Chondrocyte (in vitro differentiated cells): Measurements from ENCODE around the gene SHLD2. TPM values are rescaled to one million over a fixed set of nuclear protein-coding genes. Genes with fewer than 3 reads are reported as not detected.

Source experiments
- DNase-seq: peaks from one replicate; pipeline ENCODE4 v3.0.0; 2021; ENCODE audit warnings: mixed read lengths, low spot score
- H3K27ac Mint-ChIP-seq: one replicate; pipeline ENCODE4 v1.8.0; 2021; ENCODE audit warnings: mild to moderate bottlenecking, moderate library complexity, mixed read lengths; ENCODE audit not compliant: unreplicated experiment
- H3K27me3 Mint-ChIP-seq: 2 replicates; pipeline ENCODE4 v1.8.0; 2021; ENCODE audit warnings: low read depth, mixed read lengths
- H3K36me3 Mint-ChIP-seq: 2 replicates; pipeline ENCODE4 v1.8.0; 2021; ENCODE audit warnings: low read depth, mixed read lengths
- H3K4me1 Mint-ChIP-seq: 2 replicates; pipeline ENCODE4 v1.8.0; 2021; ENCODE audit warnings: low read depth, mild to moderate bottlenecking, mixed read lengths
- H3K4me3 Mint-ChIP-seq: one replicate; pipeline ENCODE4 v1.8.0; 2021; ENCODE audit warnings: mild to moderate bottlenecking, moderate library complexity, mixed read lengths; ENCODE audit not compliant: unreplicated experiment
- H3K9me3 Mint-ChIP-seq: 2 replicates; pipeline ENCODE4 v1.8.0; 2021; ENCODE audit warnings: low read depth, mixed read lengths
- total RNA-seq: library from RNA; stranded (reverse); gene quantifications from 3 replicates; pipeline ENCODE4 v1.2.1, GENCODE V29; 2021
- TF ChIP-seq, protein P1 (sequence below): fragments of 200-600 bp; sonication (generic); IDR thresholded peaks from 2 replicates; pipeline ENCODE4 v1.5.0; 2021; ENCODE audit warnings: antibody characterized with exemption, mild to moderate bottlenecking, moderate library complexity

The SHLD2 gene
- total RNA-seq, 1 donor from 2014 or later, result 29.2 TPM

DNA sequence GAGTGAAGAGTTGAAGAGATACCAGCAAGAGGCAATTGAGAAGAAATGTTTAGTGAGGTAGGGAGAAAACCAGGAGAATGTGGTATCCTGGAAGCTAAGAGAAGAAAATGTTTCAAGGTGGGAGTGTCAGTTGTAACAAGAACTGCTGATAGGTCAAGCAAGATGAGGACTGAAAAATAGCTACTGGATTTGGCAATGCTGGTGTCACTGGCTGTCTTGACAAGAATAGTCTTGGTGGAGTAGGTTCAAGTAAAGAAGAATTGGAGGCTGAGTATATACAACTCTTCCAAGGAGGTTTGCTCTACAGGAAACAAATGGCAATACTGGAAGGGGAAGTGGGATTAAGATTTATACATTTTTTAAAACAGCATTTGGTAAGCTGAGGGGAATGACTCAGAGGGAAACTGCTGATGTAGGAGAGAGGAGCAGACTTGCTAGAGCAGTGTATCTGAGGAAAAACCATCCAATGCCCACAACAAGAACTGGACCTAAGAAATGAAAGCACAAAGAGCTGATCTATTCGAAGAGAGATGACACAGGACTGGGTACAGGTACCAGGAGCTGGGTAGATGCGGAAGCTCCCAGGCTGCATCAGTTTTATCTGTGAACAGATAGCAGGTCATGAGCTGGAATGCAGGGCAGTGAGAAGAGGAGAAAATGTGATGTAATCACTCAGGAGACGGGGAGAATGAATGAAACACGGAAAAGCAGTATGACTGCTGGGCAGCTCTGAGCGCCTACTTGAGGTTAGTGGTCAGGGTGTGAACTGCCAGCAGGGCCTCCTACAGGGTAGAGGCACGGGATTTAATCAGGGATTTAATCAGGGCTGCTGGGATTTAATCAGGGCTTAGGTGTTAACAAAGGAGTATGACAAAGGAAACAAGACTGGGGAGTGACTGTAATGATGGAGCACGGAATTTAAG lies 40.4 kb upstream of the SHLD2 start:
- Mint-ChIP-seq H3K4me1 (peaks cover 19% of the 10 kb centered on the region), H3K9me3 (no peaks in the 10 kb centered on the region), H3K4me3 (no peak overlapping the region), H3K27me3 (no peaks in the 10 kb centered on the region), H3K36me3 (peaks cover 17% of the 10 kb centered on the region), H3K27ac (no peak overlapping the region)
- TF ChIP-seq, protein P1, sequence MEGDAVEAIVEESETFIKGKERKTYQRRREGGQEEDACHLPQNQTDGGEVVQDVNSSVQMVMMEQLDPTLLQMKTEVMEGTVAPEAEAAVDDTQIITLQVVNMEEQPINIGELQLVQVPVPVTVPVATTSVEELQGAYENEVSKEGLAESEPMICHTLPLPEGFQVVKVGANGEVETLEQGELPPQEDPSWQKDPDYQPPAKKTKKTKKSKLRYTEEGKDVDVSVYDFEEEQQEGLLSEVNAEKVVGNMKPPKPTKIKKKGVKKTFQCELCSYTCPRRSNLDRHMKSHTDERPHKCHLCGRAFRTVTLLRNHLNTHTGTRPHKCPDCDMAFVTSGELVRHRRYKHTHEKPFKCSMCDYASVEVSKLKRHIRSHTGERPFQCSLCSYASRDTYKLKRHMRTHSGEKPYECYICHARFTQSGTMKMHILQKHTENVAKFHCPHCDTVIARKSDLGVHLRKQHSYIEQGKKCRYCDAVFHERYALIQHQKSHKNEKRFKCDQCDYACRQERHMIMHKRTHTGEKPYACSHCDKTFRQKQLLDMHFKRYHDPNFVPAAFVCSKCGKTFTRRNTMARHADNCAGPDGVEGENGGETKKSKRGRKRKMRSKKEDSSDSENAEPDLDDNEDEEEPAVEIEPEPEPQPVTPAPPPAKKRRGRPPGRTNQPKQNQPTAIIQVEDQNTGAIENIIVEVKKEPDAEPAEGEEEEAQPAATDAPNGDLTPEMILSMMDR, result no peak
- no peak for DNase-seq

DNA sequence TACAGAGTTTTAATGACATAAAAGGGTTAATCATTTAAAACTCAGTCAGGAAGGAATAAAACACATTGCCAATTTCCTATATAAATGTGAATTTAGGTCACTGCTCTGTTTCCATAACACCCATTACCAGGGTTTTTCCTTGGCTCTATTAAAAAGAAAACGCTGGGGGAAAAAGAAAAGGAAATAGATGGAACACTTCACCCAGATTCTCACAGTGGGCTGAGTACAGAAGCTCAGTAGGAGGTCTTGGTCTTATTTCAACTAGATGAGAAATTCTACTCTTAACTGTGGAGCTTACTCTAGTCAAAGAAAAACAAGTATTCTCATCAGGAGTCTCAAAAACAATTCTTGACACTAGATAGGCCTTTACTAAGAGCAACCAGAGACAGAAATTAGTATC lies 36.8 kb upstream of the SHLD2 start:
- Mint-ChIP-seq H3K4me1 (peaks cover 19% of the 10 kb centered on the region), H3K4me3 (no peak overlapping the region), H3K27ac (peak overlapping the region; percentile 53), H3K27me3 (no peaks in the 10 kb centered on the region), H3K36me3 (peaks cover 20% of the 10 kb centered on the region), H3K9me3 (no peaks in the 10 kb centered on the region)
- TF ChIP-seq, protein P1, result no peak
- DNase-seq, result no peak

DNA sequence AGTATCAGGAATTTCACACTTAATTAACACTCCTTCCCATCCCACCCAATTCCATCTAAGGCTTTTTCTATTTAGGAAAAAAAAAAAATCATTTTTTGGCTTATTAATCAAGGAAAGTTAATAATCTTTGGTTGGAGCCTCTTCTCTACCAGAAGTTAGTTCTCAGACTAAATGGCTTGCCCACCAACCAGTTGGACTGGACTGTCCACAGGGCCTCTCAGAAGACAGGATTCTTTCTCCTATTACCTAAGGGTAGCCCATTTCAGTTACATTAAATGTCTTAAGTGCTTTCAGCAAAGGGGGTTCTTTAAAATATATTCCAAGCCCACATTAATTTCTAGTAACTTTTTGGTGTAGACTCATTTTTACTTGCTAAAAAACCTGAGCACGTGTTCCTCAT lies 35.6 kb upstream of the SHLD2 start:
- Mint-ChIP-seq H3K27ac (no peak overlapping the region), H3K36me3 (peaks cover 24% of the 10 kb centered on the region), H3K27me3 (no peaks in the 10 kb centered on the region), H3K9me3 (no peaks in the 10 kb centered on the region), H3K4me3 (no peak overlapping the region), H3K4me1 (peaks cover 19% of the 10 kb centered on the region)
- DNase-seq, result no peak
- TF ChIP-seq, protein P1, result no peak

DNA sequence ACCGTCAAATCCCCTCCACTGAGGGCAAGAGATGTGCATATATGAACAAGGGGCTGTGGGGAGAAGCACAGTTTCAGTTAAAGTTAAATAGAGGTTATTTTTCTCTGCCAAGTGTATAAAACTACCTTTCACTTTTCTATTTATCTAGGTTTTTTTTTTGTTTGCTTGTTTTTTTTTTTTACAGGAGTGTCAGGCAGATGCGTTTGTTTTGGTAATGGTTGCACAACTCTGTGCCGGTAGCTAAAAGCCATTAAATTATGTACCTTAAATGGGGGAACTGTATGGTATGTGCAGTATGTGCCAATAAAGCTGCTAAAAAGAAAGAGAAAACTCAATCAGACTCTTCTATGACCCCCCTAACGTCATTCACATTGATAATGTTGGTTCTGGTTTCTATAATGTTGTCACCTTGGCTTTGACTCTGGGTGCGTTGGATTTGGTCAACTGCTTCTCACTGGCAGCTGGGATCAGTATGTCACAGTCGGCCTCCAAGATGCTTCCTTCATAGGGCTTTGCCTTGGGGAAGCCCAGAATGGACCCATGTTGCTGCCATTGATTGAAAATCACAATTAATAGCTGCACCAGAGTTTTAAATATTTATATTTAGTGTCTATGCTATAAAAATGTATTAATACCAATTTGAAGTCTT lies 34.6 kb upstream of the SHLD2 start:
- TF ChIP-seq, protein P1, result no peak
- Mint-ChIP-seq H3K9me3 (no peaks in the 10 kb centered on the region), H3K4me3 (no peak overlapping the region), H3K27me3 (no peaks in the 10 kb centered on the region), H3K27ac (no peak overlapping the region), H3K36me3 (peaks cover 24% of the 10 kb centered on the region), H3K4me1 (peaks cover 19% of the 10 kb centered on the region)
- no peak for DNase-seq

DNA sequence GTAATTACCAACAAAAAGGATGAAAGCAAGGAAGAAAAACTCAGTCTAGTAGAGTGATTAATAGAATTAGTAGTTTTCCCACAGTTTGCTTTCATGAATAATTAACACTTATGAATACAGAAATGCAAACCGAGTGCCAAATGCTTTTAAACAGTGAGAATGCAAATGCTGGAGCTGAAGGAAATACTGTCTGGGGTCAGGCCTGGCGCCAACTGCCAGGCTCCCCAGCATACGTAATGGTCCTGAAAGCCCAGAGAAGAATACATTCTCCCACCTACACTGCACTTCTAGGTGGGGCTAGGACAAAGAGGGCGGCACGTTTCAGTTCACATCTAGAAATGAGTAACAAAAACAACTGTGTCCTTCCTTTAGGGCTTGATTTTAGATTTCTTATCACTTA lies 30.4 kb upstream of the SHLD2 start:
- no peak overlapping the region for H3K27ac Mint-ChIP-seq
- no peak overlapping the region for H3K4me3 Mint-ChIP-seq
- DNase-seq, result no peak
- H3K27me3 Mint-ChIP-seq, result no peaks in the 10 kb centered on the region
- TF ChIP-seq, protein P1, result no peak
- H3K36me3 Mint-ChIP-seq, result peaks cover 42% of the 10 kb centered on the region
- H3K4me1 Mint-ChIP-seq, result no peaks in the 10 kb centered on the region
- no peaks in the 10 kb centered on the region for H3K9me3 Mint-ChIP-seq
